ENCODE measurements around the gene GIMD1.
A peak's percentile ranks its signal among the peaks of the same experiment; 100 is the strongest.

GRCh38 chr4:106329041-106329618 is 39.4 kb downstream of the GIMD1 start:
- TF ChIP-seq CTCF (IDR thresholded peaks at IDR 0.05; ENCODE audit: insufficient read depth, low read depth, low read length) (peak; percentile 78), EZH2 (IDR thresholded peaks at IDR 0.05; ENCODE audit: insufficient read depth, low read length) (no peak)
